Hypothalamus (tissue), 51 donors: Measurements from ENCODE around the gene DCAF17.
"Not testable (repeated sequence)": the region's sequence is repeated elsewhere in the genome, so short reads cannot be mapped to it uniquely, and the experiment has no call there.

Source experiments
- DNase-seq, 51 donors: peaks; one replicate each; lab custom pipeline; 2025; lab: John Stamatoyannopoulos, UW

The DCAF17 gene

GRCh38 chr2:171447675-171448074 lies 13.6 kb downstream of the DCAF17 start:
- no peak for DNase-seq

DNA sequence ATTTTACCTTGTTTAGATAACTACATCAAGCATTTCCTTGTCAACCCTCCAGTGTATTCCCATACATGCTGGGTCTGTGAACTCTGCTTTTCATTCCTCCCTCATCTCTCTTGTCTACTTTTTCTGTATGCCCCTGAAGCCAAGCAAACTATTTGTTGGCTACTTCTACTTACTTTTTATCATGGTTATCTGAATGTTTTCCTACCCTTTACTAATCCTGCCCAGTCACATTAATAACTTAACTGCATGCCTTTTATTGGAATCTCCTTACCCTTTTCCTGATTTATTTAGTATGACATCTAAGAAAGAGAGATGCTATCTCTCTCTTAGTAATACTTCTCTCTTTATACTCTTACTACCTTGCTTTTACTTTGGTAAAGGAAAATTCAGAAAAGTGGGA lies 17.0 kb downstream of the DCAF17 start:
- no peak for DNase-seq

GRCh38 chr2:171452773-171453172 lies 18.7 kb downstream of the DCAF17 start:
- DNase-seq = no peak

- no peak for DNase-seq
These were observed 25.5 kb downstream of the DCAF17 start for GRCh38 chr2:171459498-171459897.

- no peak for DNase-seq
These were observed 26.5 kb downstream of the DCAF17 start for GRCh38 chr2:171460537-171460936.

DNA sequence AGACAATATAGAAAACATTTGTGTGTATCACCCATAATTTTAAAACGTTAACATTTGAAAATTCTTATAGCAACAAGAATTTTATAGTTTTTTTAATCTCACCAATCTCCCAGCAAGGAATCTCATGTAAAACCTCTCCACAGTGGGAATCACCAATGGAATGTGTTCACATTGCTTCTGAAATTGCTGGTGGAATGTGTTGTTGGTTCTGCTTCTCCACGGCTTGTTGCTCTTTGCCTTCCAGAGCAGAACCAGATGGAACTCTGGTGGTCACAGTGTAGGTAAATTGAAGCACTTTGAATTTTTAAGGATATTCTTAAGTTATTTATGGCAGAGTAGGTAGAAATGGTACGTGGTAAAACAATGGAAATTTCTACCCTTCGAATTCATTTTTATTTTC lies 35.1 kb downstream of the DCAF17 start:
- DNase-seq = no peak

DNA sequence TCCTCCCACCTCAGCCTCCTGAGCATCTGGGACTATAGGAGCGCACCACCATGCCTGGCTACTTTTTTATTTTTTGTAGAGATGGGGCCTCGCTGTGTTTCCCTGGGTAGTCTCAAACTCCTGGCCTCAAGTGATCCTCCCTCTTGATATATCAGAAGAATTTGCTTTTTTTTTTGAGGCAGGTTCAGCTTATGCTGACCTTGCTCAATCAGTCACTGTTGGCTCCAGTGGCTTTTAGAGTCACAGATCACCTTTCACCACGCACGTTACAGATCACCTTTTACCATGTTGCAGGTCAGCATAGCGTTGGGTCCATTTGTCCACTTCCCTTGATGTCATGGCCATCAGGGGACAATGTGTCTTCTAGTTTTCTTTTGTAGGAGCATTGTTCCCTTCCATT lies 36.1 kb downstream of the DCAF17 start:
- DNase-seq = no peak

DNA sequence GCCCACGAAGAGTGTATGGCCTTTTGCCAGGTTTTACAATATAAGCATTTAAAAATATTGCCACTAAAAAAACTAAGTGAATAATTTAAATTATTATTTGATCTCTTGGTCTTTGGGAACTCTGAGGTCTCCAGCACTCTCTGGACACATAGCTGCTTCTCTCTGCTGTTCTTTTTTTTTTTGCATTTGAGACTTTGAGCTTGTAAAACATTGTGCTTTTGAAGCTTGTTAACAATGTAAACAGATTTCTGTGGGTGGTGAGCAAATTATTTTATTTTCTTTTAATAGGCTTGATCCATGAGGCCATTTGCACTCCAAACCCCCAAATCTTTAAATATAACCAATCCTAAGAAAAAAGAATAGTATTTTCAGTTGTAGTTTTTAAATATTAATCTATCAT lies 42.0 kb downstream of the DCAF17 start:
- DNase-seq = no peak

GRCh38 chr2:171478345-171478744 lies 44.3 kb downstream of the DCAF17 start:
- DNase-seq = no peak

- DNase-seq = no peak
These were observed 45.3 kb downstream of the DCAF17 start for GRCh38 chr2:171479154-171479814.

- DNase-seq = no peak
These were observed 46.9 kb downstream of the DCAF17 start for GRCh38 chr2:171480908-171481307.

GRCh38 chr2:171482308-171482707 lies 48.3 kb downstream of the DCAF17 start:
- no peak for DNase-seq

DNA sequence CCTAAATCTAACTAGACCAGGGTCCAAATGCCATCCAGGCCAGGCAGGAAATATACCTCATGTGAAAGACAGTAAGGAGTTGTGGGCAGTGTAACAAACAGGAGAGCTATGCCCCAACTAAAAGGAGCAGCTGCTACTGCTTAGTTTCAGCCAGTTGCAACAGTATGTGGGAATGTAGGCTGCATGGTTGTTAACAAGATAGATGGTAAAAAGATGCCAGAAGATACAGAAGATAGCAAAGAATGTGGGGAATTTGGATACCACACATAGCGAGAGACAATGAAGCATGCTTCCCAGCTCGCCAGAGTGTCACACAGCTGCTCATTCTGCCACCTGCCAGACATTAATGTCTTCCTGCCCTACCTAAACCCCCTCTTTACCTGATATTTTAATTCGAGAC lies 48.9 kb downstream of the DCAF17 start:
- DNase-seq = no peak

GRCh38 chr2:171483793-171484192 lies 49.8 kb downstream of the DCAF17 start:
- DNase-seq = no peak

DNA sequence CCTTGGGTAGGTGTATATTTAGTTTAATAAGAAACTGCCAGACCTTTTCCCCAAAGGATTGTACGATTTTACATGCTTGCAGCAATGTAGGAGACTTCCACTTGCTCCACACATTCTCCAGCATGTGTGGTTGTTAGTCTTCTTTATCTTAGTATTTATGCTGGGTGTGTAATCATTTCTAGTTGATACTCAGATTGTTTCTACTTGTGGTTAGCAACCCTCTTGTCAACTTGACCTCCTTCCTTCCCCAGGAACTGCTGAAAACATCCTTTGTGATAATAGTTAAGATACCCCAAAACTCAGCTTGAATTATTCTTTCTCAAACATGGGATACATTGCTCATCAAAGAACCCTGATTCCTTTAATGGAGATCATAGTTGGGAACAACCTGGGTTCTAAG lies 51.1 kb downstream of the DCAF17 start:
- no peak for DNase-seq

- DNase-seq = no peak
These were observed 53.2 kb downstream of the DCAF17 start for GRCh38 chr2:171487201-171487600.

- DNase-seq = no peak
These were observed 53.8 kb downstream of the DCAF17 start for GRCh38 chr2:171487803-171488259.

GRCh38 chr2:171490577-171490976 lies 56.6 kb downstream of the DCAF17 start:
- DNase-seq = no peak

DNA sequence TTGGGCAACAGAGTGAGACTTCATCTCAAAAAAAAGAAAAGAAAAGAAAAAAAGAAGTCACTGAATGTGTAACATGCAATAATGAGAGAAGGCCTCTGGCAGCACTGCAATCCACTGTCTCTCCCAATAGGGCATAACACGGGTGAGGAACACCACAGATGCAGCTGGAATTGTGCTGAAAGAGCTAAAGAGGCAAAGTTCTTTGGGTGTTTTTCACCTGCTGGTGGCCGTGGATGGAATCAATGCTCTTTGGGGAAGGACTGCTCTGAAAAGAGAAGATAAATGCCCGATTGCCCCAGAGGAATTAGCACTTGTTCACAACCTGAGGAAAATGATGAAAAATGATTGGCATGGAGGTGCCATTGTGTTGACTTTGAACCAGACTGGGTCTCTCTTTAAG lies 57.3 kb downstream of the DCAF17 start:
- no peak for DNase-seq

- DNase-seq = no peak
These were observed 58.6 kb downstream of the DCAF17 start for GRCh38 chr2:171492664-171493063.

DNA sequence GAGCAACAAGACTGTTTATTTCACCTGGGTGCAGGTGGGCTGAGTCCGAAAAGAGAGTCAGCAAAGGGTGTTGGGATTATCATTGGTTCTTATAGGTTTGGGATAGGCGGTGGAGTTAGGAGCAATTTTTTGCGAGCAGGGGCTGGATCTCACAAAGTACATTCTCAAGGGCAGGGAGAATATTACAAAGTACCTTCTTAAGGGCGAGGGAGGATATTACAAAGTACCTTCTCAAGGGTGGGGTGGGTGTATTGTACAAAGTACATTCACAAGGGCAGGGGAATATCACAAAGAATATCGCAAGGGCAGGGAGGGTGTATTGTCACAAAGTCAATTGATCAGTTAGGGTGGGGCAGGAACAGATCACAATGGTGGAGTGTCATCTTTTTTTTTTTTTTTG lies 63.6 kb downstream of the DCAF17 start:
- not testable (repeated sequence) for DNase-seq

DNA sequence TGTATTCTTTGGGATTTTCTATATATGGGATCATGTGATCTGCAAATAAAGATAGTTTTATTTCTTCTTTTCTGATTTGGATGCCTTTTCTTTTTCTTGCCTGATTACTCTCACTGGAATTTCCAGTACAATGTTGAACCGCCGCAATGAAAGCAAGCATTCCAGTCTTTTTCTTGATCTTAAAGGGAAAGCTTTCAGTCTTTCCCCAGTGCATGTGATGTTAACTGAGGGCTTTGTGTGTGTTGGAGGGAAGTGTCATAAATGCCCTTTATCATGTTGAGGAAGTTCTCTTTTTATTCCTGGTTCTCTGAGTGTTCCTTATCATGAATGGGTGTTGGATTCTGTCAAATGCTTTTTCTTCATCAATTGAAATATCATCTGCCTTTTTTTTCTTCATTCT lies 71.3 kb downstream of the DCAF17 start:
- DNase-seq = no peak
